Stimulated activated CD8-positive, alpha-beta memory T cell treated with anti-CD3 and anti-CD28 coated beads, Interleukin-4, amount 100 ng/mL, for 4 hours (primary cell): Measurements from ENCODE around the gene TMEM14A.
"Not testable (repeated sequence)": the region's sequence is repeated elsewhere in the genome, so short reads cannot be mapped to it uniquely, and the experiment has no call there.

Experiments used
- DNase-seq, 2 donors: peaks; one replicate each; pipeline ENCODE4 v3.0.0-alpha.2; 2020; ENCODE audit warnings: low read depth in 2 of 2, low spot score in 1 of 2

The TMEM14A gene

GRCh38 chr6:52694404-52694803 is 23.5 kb downstream of the TMEM14A start:
- DNase-seq: no peak

GRCh38 chr6:52696418-52696817 is 25.5 kb downstream of the TMEM14A start:
- DNase-seq: no peak

DNA sequence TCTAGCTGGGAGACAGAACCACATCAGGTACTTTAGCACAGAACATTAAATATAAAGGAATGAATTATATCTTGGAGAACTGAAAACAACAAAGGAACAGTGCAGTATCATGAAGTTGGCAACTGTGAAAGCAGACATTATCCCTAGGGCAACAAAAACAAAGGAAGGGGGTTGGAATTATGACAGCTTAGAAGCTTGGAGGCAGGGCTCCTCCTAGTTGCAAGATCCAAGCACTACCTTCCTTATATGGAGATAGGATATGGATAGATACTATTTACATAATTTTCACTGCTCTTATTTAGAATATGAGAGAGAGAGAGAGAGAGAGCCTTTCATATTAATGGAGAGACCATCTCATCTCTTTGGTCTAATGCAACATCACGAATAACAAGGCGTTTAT is 27.0 kb downstream of the TMEM14A start:
- no peak for DNase-seq

DNA sequence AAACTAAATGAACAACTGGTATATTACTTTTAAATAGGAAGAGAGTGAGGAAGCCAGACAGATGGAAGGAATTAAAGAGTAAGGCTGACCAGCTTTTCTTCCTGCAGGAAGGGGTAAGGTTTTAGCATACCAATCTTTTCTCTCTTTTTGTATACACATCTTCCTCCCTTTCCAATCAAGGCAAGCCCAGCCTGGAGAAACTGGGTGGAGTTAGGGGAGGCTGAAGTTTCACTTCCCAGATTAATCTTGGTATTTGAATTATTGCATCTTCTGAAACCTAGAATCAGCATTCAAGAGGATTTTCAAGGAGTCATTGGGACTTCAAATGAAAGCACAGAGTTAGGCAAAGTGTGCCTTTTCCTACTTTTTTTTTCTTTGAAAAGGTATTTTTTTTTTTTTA is 33.1 kb downstream of the TMEM14A start:
- no peak for DNase-seq

GRCh38 chr6:52704781-52705502 is 34.0 kb downstream of the TMEM14A start:
- DNase-seq: not testable (repeated sequence)

DNA sequence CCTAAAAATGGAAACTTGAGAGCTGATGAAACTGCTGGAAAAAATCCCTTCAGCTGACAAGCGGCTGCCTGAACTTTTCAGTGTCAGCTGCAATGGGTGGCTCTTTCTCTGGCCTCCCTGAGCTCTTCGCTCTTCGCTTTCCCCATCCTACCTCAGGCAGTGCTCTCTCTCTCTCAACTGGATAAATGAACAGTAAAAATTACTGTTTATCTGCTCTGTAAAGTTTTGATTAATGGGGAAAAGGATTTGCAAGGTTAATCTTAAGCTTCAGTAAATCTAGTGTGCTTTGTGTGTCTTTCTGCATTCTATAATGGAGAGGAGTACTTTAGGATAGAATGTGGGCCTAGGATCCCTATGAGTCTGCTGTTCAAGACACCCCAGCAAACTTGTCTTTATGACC is 35.1 kb downstream of the TMEM14A start:
- no peak for DNase-seq

DNA sequence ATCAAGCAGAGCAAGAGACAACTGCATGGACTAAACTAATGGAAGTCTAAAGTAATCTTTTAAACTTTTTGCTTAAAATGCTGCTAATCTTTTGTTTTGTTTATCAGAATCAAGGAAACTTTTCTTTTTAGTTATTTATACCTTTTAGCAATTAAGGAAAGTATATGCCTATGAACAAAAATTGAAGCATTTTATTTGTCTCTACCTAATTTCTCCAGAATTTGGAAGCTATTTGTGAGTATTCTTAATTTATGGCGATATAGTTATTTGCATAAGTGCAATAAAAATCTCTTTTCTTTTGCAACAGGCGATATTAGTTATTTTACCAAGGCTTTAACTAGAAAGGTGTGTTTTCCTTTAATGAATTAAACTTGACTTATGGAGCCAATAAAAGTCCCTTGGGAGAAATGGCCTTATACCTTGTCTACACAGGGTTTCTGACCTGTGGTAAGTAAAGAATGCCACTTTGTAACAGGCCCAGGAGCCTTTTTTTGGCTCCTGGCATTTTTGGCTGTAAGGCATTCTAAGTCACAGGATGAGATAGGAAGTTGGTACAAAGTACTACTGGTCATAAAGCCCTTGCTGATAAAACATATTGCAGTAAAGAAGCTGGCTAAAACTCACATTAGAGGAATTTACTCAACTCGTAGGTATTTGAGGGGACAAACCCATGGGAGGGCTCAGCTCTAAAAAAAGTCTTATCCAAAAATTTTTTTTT is 37.2 kb downstream of the TMEM14A start:
- DNase-seq: no peak

GRCh38 chr6:52712136-52712535 is 41.2 kb downstream of the TMEM14A start:
- DNase-seq: no peak

DNA sequence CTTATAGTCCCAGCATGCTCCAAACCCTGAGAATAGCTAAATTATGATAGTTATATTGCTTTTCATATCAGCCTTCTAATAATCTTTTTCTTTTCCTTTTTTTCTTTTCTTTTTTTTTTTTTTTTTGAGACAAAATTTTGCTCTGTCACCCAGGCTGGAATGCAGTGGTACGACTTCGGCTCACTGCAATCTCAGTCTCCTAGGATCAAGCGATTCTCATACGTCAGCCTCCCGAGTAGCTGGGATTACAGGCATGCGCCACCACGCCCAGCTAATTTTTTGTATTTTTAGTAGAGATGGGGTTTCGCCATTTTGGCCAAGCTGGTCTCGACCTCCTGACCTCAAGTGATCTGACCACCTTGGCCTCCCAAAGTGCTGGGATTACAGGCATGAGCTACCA is 43.8 kb downstream of the TMEM14A start:
- DNase-seq: not testable (repeated sequence)

DNA sequence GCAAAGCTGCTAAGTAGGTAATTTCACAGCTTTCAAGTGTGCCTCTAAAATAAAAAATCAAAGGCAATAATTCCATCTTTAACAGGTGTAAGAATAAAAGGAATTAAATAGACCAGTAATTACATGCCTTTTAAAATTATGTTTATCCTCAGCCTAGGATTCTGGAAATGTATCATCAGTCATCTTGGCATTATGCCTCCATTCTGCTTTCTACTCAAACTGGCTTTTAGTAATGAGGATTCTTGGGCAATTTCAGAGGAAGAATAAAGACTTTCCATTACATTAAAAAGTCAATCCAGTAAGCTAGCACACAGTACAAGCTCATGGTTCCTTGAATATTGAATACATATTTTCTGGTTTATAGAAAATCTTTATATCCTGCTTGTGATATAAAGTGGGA is 47.6 kb downstream of the TMEM14A start:
- no peak for DNase-seq

DNA sequence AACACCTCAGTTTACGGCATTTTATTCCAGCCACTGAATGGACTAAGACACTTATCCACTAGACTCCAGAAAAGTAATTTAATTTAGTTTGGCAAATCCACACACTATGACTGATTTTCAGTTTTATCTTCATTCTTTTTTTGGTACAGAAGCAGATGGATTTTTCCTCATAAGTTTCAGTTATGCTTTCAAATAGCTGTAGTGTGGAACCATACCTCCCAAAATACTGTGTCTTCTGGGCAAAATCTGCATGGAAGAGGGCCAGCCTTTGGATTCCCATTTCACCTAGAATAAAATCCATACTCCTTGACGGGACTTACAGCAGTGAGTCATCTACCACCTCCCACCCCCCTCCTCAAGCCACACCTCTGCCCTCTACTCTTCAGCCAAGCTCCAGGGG is 49.4 kb downstream of the TMEM14A start:
- DNase-seq: no peak

GRCh38 chr6:52724042-52724405 is 53.1 kb downstream of the TMEM14A start:
- no peak for DNase-seq

DNA sequence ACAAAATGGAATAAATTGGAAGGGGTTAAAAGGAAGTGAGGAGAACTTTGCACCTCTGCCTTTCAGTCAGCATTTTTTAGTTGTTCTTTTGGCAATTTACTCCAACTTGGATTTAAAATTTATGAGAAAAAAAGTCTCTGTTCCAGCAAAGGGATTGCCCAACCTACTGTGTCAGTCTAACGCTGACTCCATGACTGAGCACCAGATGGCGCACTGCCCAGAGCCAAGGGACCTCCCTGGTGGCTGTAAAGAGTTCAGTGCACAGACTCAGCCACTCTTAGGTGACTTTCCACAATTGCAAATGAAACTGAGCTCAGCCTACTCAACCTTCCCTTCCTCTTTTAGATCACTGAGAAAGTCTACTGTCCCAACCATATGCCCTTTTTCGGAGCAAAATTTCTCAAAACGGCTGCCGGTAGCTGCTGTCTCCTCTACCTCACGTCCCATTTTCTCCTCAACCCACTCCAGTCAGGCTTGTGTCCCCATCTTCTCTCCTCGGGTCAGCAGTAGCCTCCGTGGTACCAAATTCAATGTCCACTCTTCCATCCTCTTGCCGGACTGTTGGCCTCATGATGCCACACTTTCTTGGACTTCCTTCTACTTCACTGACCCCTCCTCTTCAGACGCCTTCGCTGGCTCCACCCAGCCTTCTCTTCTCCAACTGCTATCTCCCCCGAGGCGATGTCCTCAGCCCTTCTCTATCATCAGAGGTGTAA is 53.7 kb downstream of the TMEM14A start:
- no peak for DNase-seq

GRCh38 chr6:52725143-52725534 is 54.2 kb downstream of the TMEM14A start:
- no peak for DNase-seq

DNA sequence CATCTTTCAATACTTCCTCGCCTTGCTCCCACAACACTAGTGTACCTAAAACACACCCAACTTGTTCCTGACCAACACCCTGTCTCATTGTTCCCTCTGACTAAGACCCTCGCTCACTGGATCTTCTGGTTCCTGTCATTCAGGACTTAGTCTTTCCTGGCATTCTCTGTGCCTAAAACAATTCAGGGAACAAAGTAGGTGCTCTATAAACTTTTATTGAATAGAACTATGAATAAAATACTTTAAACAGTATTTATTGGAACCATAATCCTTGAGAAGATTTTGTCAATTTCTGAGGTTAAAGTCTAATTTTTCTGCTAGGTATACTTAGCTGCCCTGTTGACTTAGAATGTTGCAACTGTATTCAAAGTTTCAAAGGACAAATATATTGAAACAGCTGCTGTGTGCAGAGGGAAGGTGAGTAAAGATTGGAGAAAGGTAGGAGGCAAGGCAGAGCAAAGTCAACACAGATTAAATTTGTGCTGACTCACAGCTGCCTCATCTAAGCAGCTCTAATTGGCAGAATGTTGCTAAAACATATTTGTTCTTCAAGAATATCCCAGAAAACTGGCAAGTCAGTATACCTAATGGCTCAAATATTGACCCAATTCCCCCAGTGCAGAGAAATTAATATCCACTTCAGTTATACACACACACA is 54.8 kb downstream of the TMEM14A start:
- no peak for DNase-seq

- DNase-seq: no peak
These were observed 55.3 kb downstream of the TMEM14A start for GRCh38 chr6:52726193-52726542.

GRCh38 chr6:52726741-52727535 is 56.0 kb downstream of the TMEM14A start:
- DNase-seq: no peak

- no peak for DNase-seq
These were observed 57.0 kb downstream of the TMEM14A start for GRCh38 chr6:52727908-52728307.

GRCh38 chr6:52728394-52728793 is 57.5 kb downstream of the TMEM14A start:
- no peak for DNase-seq

DNA sequence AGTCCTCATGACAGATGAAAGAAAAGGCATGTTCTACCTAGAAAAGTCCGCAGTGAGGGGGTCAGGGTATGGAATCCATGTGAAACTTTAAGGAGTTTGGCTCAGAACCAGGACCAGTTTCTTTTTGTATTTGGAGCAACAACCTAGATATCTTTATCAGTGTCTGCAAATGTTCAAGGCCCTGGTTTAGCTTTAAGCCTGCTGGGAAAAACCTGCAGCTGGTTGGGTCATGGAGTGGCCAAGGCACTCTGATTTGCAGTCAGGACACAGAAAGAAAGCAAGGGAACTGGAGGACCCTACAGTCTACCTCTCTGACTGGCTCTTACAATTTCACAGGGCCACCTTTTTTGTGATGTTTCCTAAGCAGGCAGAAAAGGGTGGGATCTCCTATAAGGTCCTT is 58.7 kb downstream of the TMEM14A start:
- DNase-seq: no peak

DNA sequence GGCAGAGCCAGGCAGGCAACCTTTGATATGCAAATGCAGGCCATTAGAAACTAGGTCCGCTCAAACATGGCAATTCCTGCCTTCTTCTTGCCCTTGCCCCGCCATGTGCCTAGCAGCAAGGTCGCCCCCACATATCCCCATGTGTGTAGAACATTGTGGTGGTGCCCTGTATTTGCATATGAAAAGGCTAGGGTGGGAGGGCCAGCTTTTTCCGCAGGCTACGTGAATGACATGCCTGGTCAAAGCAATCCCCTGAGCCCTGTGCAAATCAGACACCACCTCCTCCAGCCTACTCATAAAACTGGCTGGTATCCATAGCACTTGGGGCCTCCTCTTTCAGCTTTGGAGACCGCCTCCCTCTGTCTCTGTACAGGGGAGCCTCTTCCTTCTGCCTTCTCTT is 60.8 kb downstream of the TMEM14A start:
- DNase-seq: no peak
